Heart left ventricle (tissue), 13 donors: ENCODE data around the gene ACO1.

Experiments used
- CTCF ChIP-seq, 12 donors: fragments of 200-600 bp; sonication (generic) in 4 of 12; IDR thresholded peaks; one replicate each; pipeline versions ENCODE4 v1.5.0 to v1.8.0; 2018 to 2022; ENCODE audit warnings: antibody characterized with exemption in 12 of 12, mild to moderate bottlenecking in 5 of 12
- POLR2A ChIP-seq, 2 donors: fragments of 450-650 bp; IDR thresholded peaks; one replicate each; pipeline ENCODE4 v1.6.1; 2017; ENCODE audit warnings: antibody characterized with exemption in 2 of 2, mild to moderate bottlenecking in 2 of 2, moderate library complexity in 2 of 2
- donor health status: ischemic (EF 13 %, LVEDD 7.1; RV severe dilation, severe dysfunction).
- donor health status: DM: no; HTN: yes; CAD: no.
- donor health status: DM: no; HTN: no; CAD: no.
- donor health status: ischemic (EF 25% LVEDD 6.9; RV normal size, moderate dysfunction).
- donor health status: ischemic (EF 25% LVEDD 5.7; RV mildly dilated, moderate dysfunction).
- donor health status: ischemic (EF 35%, LVEDD 5.7; RV mildly dilated, moderate dysfunction).
- donor health status: nonischemic (EF 11% LVEDD 7.7; RV severe dilation, severe dysfunction).
- donor health status: DM: yes; HTN: yes; CAD: no.
- donor health status: PGD.
- donor health status: ischemic (EF 29% LVEDD 5.4; RV normal size, mild dysfunction).
- donor health status: nonischemic (EF 23%, LVEDD 6.1; RV moderate dilation, normal function).

GRCh38 chr9:32360983-32361673, 23.3 kb upstream of the ACO1 start:
- TF ChIP-seq CTCF (IDR thresholded peaks at IDR 0.05) = no peak
- no peak for TF ChIP-seq POLR2A (IDR thresholded peaks at IDR 0.05)
